GM19239 (cell line): ENCODE data around the gene LACTB.

Experiments
- DNase-seq: peaks from one replicate; pipeline ENCODE4 v3.0.0; 2011; ENCODE audit warnings: low spot score; ENCODE audit not compliant: insufficient read length
- FAIRE-seq: peaks from 2 replicates; lab custom pipeline; 2011; peaks lifted over from hg19 to GRCh38; lab: Jason Lieb, UNC

Gene LACTB

GRCh38 chr15:63165166-63165859 is 43.7 kb downstream of the LACTB start:
- FAIRE-seq (no peak), DNase-seq (no peak)

- DNase-seq (no peak), FAIRE-seq (no peak)
These were observed 44.6 kb downstream of the LACTB start for GRCh38 chr15:63166219-63166618.

GRCh38 chr15:63169788-63170187 is 48.1 kb downstream of the LACTB start:
- FAIRE-seq (no peak), DNase-seq (no peak)

GRCh38 chr15:63172376-63172775 is 50.7 kb downstream of the LACTB start:
- DNase-seq: no peak
- no peak for FAIRE-seq

GRCh38 chr15:63172851-63173451 is 51.3 kb downstream of the LACTB start:
- FAIRE-seq (no peak), DNase-seq (no peak)

- DNase-seq (no peak), FAIRE-seq (no peak)
These were observed 54.6 kb downstream of the LACTB start for GRCh38 chr15:63176302-63176701.

- DNase-seq: no peak
- FAIRE-seq: no peak
These were observed 56.4 kb downstream of the LACTB start for GRCh38 chr15:63178034-63178433.

- DNase-seq (no peak), FAIRE-seq (no peak)
These were observed 59.1 kb downstream of the LACTB start for GRCh38 chr15:63180746-63181145.

- FAIRE-seq (no peak), DNase-seq (no peak)
These were observed 60.0 kb downstream of the LACTB start for GRCh38 chr15:63181648-63182047.

- no peak for DNase-seq
- no peak for FAIRE-seq
These were observed 63.5 kb downstream of the LACTB start for GRCh38 chr15:63185206-63185605.

- FAIRE-seq (no peak), DNase-seq (no peak)
These were observed 64.4 kb downstream of the LACTB start for GRCh38 chr15:63186065-63186464.

- FAIRE-seq (no peak), DNase-seq (no peak)
These were observed 66.0 kb downstream of the LACTB start for GRCh38 chr15:63187589-63188226.

- no peak for FAIRE-seq
- no peak for DNase-seq
These were observed 66.7 kb downstream of the LACTB start for GRCh38 chr15:63188247-63188925.

GRCh38 chr15:63188926-63189871 is 67.5 kb downstream of the LACTB start, which contains the start of gene RAB8B:
TSS of gene RAB8B (plus strand) at chr15:63189606. CDS start at chr15:63189625, 19 bp downstream.
- DNase-seq: peak; percentile 62
- peak; percentile 86 for FAIRE-seq

- DNase-seq: no peak
- FAIRE-seq: peak; percentile 86
These were observed 68.5 kb downstream of the LACTB start for GRCh38 chr15:63189941-63190768.

GRCh38 chr15:63190769-63191649 is 69.3 kb downstream of the LACTB start:
- DNase-seq (no peak), FAIRE-seq (no peak)
